Measurements from ENCODE around the gene RALGAPB. TPM values are rescaled to one million over a fixed set of nuclear protein-coding genes. Genes with fewer than 3 reads are reported as not detected.

Gene RALGAPB
- total RNA-seq, 1 donor from 2014 or later = 35.7 TPM

- peaks cover 5% of the 10 kb centered on the region for H3K4me1 ChIP-seq
- intact Hi-C loops (cut with DNase I) = no loop called here
- ATAC-seq = peak; percentile 97
- no peak overlapping the region for H3K27ac ChIP-seq
- H3K27me3 ChIP-seq (ENCODE audit: low read depth) = peaks cover 34% of the 10 kb centered on the region
- TF ChIP-seq CTCF (IDR thresholded peaks at IDR 0.05) = no peak
- no peaks in the 10 kb centered on the region for H3K9me3 ChIP-seq
- DNase-seq = peak; percentile 88
- no peaks in the 10 kb centered on the region for H3K36me3 ChIP-seq
- no peak overlapping the region for H3K4me3 ChIP-seq
These were observed 126.8 kb downstream of the RALGAPB start for GRCh38 chr20:38599410-38599882.

GRCh38 chr20:38600057-38600456, 127.4 kb downstream of the RALGAPB start:
- peaks cover 5% of the 10 kb centered on the region for H3K4me1 ChIP-seq
- H3K27ac ChIP-seq = no peak overlapping the region
- ATAC-seq (no peak), DNase-seq (no peak)
- intact Hi-C loops (cut with DNase I) = no loop called here
- TF ChIP-seq CTCF (IDR thresholded peaks at IDR 0.05) = no peak
- H3K27me3 ChIP-seq (ENCODE audit: low read depth) = peaks cover 34% of the 10 kb centered on the region
- H3K9me3 ChIP-seq = no peaks in the 10 kb centered on the region
- no peak overlapping the region for H3K4me3 ChIP-seq
- H3K36me3 ChIP-seq = no peaks in the 10 kb centered on the region

- Histone ChIP-seq H3K4me1 (peaks cover 5% of the 10 kb centered on the region), H3K4me3 (peak within 1 kb of the TSS; percentile 14), H3K27me3 (ENCODE audit: low read depth) (peaks cover 34% of the 10 kb centered on the region), H3K36me3 (no peaks in the 10 kb centered on the region), H3K27ac (no peak within 1 kb of the TSS), H3K9me3 (no peaks in the 10 kb centered on the region)
- peak; percentile 41 to 65 for ATAC-seq
- intact Hi-C loops (cut with DNase I) = no loop called here
- no peak for TF ChIP-seq CTCF (IDR thresholded peaks at IDR 0.05)
- DNase-seq = peak; percentile 63
These were observed 128.9 kb downstream of the RALGAPB start, which contains the start of gene ARHGAP40 for GRCh38 chr20:38601216-38602184. TSS of gene ARHGAP40 (plus strand) at chr20:38601809.

GRCh38 chr20:38602185-38602581, 129.5 kb downstream of the RALGAPB start:
- Histone ChIP-seq H3K9me3 (no peaks in the 10 kb centered on the region), H3K27ac (no peak overlapping the region), H3K4me1 (peaks cover 5% of the 10 kb centered on the region), H3K4me3 (peak overlapping the region; percentile 14), H3K27me3 (ENCODE audit: low read depth) (peaks cover 36% of the 10 kb centered on the region), H3K36me3 (no peaks in the 10 kb centered on the region)
- intact Hi-C loops (cut with DNase I) = no loop called here
- DNase-seq (no peak), ATAC-seq (no peak)
- TF ChIP-seq CTCF (IDR thresholded peaks at IDR 0.05) = no peak

- TF ChIP-seq CTCF (IDR thresholded peaks at IDR 0.05) = no peak
- no peaks in the 10 kb centered on the region for H3K9me3 ChIP-seq
- ATAC-seq (no peak), DNase-seq (no peak)
- H3K4me1 ChIP-seq = peaks cover 5% of the 10 kb centered on the region
- no peak overlapping the region for H3K27ac ChIP-seq
- H3K4me3 ChIP-seq = no peak overlapping the region
- no peaks in the 10 kb centered on the region for H3K36me3 ChIP-seq
- intact Hi-C loops (cut with DNase I) = no loop called here
- H3K27me3 ChIP-seq (ENCODE audit: low read depth) = peaks cover 39% of the 10 kb centered on the region
These were observed 130.6 kb downstream of the RALGAPB start for GRCh38 chr20:38603286-38603685.

All from lower lobe of right lung (tissue), 2 donors.